Esophagus mucosa (tissue), 1 donor: ENCODE measurements around the gene ZNF281. TPM values are rescaled to one million over a fixed set of nuclear protein-coding genes. Genes with fewer than 3 reads are reported as not detected.

Experiments
- ATAC-seq: fragments of 200-7000 bp; cut with Tn5 transposase; one replicate; pipeline ENCODE4 v1.9.1; 2020
- total RNA-seq: library from RNA; stranded (reverse); gene quantifications from one replicate; pipeline ENCODE4 v1.2.4, GENCODE V29; 2023
- donor health status: DM: yes; HTN: yes; CAD: no.

Gene ZNF281
- total RNA-seq, 1 donor from 2014 or later = 3.6 TPM

DNA sequence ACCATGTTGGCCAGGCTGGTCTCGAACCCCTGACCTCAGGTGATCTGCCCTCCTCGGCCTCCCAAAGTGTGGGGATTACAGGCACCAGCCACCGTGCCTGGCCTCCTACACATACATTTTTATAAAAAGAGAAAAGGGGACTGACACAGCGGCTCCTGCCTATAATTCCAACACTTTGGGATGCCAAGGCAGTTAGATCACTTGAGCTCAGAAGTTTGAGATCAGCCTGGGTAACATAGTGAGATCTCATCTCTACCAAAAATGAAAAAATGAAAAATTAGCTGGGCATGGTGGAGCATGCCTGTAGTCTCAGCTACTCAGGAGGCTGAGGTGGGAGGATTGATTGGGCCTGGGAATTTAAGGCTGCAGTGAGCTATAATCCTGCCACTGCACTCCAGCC is 23.4 kb downstream of the ZNF281 start:
- ATAC-seq = no peak

DNA sequence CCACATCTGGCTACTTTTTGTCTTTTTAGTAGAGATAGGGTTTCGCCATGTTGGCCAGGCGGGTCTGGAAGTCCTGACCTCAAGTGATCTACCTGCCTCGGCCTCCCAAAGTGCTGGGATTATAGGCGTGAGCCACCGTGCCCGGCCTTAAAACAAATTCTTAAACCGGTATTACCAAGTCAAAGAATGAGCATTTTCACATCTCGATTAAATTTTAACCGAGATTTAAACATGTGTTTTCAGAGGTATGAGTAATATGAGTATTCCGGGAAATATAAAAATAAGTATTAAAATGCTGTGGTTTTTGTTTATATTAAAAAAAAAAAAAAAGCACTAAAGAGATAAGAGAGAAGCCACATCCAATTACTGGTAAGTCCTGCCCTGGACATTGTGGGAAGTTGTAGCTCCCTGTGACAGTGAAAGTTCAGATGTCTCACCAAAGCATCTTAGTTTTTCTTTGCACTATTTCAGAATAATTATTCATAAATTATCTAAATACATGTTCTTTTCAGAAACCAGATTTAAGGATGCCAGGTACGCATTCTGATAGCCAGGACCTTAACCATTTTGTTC is 24.9 kb downstream of the ZNF281 start:
- ATAC-seq = no peak

DNA sequence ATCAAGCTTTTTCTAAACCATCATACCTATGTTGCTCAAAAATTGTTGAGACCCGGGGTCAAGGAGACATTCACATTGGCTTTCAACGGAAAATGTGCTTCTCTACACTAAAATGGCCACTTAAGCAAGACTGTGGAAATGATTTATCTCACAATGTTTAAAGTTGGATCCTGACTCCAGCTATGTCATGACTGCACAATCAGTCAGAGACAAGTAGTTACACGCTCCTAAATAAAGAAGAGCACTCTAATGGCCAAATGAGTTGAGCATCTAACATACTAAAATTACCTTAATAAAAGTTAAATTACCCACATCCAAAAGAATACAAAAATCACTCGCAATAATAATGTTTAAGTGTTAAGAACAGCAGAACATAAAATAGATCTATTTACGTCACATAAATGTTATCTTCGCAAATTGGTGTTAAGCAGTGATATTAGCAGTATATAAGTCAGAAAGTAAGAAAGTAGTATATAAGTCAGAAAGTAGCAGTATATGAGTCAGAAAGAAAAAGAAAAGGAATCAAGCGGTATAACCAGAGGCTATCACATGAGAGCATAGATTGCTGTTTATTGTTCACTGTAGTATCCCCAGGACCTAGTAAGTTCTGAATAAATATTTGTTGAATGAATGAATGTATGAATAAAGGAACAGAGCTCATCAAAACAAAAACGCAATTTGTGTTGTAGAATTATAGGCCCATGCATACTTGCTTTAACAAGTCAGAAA is 28.4 kb downstream of the ZNF281 start:
- ATAC-seq = peak; percentile 63

DNA sequence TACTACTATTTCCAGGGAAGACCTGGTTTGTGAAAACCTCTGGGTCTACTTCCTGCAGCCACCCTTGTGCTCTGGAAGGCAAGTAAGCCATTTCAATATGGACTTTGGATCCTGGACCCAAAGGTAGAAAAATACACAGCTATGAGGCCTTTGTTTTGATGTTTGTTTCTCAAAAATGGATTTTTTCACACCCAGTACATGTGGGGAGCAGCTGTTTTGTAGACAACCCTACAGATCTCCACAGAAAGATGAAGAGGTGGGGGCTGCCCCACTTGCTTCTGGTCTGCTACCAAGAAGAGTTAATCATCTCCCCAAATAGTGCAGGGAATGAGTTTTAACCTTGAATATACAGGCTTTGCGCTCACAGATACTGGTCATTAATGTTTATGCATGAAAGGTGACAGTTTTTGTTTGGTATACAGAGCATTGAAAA is 29.2 kb downstream of the ZNF281 start:
- no peak for ATAC-seq

DNA sequence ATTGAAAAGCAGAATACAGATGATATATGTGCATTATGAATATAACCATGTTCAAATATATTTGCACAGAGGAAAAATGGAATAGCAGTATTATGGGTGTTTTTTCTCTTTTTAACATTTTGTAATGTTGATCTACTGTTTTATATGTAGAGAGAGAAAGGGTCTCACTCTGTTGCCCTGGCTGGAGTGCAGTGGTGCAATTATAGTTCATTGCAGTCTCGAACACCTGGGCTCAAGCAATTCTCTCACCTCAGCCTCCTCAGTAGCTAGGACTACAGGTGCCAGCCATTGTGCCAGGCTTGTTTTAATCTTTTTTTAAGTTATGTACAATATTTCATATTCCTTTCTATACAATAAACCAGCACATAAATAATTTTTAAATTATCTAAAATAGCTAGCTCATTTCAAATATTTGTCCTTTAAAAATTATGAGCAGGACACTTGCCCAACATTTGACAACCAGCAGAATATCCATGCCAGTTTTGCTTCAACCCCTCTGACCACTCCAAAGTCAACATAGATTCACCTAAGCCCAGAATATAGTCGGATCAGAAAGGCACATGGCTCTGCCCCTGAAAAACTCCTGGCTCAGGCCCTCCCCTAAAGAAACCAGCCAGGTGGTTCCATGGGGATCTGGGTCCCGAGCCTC is 29.8 kb downstream of the ZNF281 start:
- no peak for ATAC-seq

DNA sequence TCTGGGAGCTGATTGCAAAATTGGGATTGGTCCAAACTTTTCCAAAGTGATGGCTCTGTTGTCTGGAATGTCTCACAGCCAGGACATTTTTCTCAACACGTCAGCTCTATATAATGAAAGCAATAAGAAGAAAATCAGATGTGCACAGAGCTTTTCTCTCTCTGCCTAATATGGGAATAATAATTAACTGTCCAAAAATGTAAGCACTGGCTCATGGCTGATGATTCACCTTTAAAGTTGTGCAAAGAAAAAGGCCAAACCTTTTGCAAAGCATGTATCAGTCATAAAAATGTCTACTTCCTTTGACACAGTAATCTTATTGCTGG is 30.4 kb downstream of the ZNF281 start:
- peak; percentile 73 for ATAC-seq

DNA sequence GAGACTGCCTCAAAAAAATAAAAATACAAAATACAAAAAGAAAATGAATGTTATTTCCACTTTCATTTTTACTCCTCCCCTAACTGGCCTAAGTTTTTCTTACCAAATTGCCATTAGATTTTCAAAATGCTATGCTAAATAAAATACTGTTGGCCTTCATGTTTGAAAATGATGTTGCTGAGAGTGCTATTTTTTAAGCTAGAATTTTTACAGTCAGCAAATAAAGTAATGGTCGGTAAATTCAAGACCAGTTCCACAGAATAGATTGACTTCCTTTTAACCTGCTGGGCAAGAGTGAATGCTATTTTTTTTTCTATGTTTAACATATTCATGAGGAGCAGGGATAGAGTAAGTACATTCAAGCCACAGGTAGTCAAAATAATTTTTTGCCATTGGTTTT is 31.7 kb downstream of the ZNF281 start:
- ATAC-seq = no peak

DNA sequence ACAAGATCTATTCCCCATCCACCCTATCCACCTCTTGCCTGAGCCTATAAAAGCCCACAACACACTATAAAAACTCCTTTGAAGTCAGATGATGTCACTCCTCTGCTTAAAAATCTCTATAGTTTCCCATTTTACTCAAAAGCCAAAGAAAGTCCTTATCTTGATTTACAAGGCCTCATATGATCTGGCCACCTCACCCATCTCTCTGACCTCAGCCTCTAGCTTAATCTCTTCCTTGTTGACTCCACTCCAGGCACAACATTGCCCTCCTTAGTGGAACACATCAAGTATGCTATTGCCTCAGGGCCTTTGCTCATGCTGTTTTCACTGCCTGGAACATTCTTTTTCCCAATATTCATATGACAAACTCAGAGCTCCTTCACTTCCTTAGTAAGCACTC is 33.3 kb downstream of the ZNF281 start:
- ATAC-seq = no peak

DNA sequence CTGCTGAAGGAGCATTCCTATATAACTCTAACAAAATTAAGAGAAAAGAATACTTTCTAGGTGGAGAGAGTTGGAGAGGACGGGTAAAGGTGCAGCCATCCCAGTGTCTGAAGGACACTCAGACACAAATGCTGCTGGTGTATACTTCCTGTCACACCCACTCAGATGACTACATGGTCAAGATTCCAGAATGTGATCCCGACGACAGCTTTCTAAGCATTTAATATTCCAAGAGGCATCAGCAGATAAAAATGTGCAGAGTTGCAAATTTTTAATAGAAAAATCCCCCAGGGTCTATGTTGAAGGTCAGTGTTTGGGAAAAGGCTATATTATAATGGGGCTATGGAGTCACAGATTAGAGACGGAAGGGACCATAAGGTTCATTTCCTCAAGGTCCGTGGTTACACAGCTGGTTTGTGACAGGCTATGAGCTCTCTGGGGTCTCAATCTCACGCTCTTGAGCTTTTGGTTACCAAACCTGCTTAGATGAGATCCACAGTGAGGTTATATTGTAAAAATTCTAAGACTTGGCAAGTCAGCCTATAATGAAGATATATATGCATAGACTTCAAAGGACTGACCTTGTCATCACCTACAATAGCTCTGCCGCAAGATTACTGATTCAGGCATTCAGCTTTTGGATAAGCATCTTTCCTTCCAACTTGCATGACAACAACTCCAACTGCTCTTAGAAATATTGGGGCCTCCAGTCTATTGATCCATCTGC is 35.1 kb downstream of the ZNF281 start:
- no peak for ATAC-seq

DNA sequence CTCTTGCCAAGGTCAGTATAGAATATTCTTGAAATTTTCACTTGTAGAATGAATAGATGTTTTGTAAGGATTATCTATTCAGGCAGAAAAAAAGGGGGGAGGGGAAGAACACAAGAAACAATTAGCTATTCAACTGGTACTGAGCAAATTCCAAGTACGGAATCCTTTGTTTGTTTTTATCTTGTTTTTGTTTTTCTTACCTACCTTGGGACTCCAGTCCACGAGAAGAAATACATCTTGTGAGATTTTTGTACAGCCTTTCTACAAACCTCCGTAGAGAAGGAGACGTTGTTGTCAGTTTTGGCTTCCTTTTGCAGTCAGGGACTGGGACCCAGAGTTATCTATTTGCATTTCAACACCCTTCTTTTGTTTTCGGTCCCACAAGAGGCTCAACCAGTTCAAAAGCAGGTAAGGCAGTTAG is 36.0 kb downstream of the ZNF281 start:
- ATAC-seq = no peak

DNA sequence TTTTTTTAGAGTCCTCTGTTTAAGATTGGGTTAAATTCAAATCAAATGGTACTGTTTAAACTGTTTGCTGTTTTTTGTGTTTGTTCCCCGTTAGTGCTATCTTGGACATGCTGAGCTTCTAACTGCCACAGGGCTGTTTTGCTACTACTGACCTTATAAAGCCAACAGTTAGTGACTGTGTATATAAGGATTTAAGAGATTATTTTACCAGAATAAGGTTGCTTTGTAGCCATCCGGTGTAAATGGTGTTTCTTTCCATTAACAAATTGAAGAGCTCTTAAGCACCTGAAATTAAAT is 37.0 kb downstream of the ZNF281 start:
- ATAC-seq = no peak

DNA sequence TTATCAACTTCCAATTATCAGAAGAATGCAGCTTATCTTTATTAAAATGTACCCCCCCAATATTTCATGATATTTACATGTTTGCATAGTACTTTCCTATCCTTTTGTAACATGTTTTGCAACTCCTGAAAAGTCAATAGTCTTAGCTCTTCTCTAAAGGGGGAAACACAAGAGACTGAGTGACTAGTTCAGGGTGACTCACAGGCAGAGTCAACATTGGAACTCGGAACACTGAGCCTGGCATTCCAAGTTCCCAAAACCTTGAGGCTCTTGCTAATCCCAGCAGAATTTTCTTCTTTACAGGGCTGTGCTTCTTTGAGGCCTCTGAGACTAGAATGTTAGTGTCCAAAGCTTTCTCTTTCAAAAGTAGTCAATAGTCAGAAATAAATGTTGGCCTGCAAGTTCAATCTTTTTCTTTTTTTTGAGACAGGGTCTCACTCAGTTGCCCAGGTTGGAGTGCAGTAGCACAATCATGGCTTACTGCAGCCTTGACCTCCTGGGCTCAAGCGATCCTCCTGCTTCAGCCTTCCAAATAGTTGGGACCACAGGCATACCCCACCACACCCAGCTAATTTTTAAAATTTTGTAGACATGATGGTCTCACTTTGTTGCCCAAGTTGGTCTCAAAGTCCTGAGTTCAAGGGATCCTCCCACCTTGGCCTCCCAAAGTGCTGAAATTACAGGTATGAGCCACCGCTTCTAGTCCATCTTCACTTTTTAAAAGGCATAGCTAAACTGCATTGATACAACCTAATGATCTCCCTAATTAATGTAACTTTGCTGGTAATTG is 37.5 kb downstream of the ZNF281 start:
- ATAC-seq = peak; percentile 72

DNA sequence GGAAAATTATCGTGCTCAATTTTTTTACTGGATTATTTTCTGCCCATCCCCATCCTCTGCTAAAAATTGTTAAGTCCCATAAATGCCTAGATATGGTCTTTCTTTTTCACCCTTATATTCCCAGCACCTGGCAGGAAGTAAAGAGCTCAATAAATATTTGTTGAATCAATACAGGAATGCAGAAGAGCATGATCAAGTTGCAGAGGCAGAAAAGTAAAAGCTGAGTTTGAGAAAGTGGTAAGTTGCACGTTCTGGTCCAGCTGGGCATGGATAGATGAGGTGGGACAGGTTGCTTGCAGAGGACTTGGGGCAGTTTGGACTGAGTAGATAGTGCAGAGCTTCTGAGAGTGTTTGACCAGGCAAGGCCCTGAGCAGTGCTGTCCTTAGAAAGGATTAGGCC is 40.1 kb downstream of the ZNF281 start:
- ATAC-seq = no peak

DNA sequence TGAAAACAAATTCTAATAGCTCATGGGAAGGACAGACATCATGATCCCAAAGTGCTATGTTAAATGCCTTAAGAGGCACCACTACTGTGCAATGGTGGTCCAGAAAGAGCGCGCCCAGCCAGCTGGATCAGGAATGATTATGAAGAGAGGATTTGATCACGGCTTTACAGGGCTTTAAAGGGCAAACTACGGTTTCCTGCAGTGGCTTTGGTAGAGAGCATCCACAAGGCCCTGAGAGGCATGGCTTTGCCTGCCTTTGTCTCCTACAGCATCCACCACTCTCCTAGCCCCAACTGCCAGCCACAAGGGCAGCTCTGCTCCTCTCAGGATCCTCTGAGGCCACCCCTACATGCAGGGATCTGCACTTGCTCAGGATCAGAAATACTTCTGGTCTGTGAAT is 40.7 kb downstream of the ZNF281 start:
- no peak for ATAC-seq

DNA sequence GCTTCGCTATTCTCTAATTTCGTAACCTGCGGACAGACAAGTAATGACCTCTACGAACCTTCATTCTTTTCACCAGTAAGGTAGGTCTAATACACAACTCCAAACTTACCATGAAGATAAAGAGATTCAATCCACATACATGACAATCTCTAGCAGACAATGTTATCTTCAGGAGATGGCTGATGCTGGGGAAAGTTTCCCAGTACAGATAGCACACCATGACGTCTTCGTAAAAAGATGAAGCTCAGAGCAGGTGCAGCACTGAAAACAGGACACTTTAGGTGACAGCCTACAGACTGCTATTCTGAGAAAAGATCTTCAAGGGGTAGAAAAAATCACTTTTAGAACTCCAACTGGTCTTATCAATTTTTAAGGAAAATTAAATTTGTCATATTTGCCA is 41.3 kb downstream of the ZNF281 start:
- no peak for ATAC-seq

DNA sequence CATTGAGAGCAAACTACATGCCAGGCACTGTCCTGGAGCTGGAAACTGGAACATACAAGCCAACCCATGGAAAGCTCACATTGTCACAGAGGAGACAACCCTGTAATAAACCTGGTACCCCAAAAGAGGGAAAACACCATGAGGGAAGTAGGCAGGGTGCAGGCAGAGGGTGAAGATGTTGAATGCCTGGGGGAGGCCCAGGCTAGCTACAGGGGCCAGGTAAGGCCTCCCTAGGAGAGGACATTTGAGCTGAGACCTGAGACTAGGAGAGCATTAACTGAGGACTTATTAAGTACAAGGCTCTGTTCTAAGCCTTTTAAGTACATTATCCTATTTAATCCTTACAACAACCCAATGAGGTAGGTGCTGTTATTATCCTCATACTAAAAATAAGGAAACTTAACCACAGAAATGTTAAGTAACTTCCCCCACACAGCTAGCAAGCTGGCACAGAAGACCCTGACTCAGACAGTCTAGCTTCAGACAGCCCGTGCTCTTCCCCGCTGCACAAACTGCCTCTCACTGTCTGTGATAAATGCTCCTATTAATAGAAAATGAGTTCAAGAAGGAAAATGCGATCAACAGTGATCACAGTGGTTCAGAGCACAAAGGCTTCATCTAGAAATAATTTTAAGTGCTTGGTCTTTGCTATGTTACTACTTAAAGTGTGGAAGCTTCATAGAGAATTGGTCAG is 41.8 kb downstream of the ZNF281 start:
- ATAC-seq = no peak

DNA sequence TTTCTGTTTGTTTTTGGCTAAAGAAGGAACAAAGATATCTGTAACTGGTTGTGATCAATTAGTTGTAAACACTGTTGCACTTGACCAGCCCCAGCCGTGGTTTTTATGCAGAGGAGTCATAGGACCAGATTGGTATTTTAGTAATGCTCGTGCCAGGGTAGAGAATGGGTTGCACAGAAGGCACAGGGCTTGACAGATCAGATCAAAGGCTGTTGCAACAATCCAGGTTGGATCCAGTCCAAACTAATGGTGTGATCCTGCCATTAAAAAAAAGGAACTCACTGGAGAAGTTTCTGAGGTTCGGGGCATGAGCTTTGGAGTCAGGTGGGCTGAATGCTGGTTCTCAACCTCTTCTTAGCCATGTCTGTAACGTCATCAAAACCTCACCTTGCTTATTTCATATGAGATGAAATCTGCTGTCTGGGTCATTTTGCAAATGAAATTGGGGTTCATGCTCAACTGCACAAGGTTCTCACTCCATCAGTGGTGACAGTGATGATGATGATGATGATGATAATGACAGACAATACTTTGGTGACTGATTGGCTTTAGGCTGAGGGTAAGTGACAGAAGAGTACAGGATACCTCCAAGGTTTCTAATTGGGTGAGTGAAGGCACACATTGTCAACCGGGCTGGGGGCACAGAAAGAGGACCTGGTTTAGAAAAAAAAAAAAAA is 43.1 kb downstream of the ZNF281 start:
- ATAC-seq = no peak

DNA sequence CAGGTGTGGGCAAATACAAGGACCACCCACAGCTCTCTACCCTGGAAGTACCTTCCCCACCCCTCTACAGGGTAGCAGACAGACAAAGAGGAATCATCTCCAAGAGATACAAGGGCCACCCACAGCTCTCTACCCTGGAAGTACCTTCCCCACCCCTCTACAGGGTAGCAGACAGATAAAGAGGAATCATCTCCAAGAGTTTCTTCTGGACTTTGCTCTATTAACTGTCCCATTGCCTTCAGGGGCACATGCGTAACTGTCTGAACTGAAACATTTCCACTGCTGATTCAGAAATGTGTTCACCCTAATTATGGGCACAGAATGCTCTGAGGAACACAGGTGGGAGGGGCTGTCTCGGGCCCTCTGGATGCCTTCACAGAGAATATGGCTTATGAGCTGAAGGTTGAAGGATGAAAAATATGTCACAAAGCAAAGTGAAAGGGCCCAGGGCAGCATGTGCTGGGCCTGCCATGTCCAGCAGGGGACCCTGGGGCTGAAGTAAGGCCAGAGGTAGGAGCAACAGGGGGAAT is 43.9 kb downstream of the ZNF281 start:
- ATAC-seq = no peak

DNA sequence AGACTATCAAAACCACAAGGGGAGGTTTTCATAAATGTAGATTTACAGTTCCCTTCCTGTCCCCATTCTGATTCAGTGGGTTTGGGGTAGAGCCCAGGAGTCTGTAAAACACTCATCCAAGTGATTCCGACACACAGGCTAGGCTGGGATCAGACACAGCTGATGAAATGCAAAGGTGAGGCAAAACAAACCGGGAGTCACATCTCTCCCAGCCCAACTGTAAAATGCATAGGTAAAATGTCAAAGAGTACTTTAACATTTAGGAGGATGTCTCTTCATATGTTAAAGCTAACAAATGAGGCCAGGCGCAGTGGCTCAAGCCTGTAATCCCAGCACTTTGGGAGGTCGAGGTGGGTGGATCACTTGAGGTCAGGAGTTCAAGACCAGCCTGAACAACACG is 45.0 kb downstream of the ZNF281 start:
- ATAC-seq = no peak

DNA sequence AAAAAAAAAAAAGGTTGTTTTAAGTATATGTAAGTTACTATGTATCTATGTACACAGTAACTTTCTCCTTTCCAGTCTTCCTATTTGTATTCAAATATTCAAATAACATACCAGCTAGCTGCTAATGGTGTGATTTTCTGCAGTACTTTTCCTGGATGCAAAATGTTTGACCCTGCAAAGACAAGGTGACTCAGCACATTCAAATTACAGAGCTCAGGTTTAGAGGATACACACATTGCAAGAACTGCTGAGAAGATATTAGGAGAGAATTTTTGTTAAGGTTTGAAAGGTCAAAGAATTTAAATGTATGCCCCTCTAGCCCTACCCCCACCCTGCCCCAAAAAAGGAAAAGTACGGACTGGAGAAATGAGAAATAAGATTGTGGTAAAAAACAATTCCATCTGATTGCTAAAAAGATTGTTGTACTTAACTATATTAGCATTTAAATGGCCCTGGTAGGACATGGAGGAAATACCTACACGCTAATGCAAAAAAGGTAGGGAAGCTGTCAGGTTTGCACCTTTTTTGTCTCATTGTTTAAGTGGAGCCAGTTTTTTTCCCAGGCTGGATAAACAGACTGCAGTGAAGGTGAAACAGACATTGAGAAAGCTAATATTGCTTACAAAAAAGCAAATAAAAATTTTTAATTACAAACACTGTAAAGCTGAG is 45.6 kb downstream of the ZNF281 start:
- no peak for ATAC-seq
